Natural killer cell (primary cell): ENCODE measurements around the gene ABCB10. TPM values are rescaled to one million over a fixed set of nuclear protein-coding genes. Genes with fewer than 3 reads are reported as not detected.

ENCODE experiments used
- ATAC-seq, 3 donors: fragments of 150-1000 bp in 2 of 3; fragments of 200-7000 bp in 1 of 3; cut with Tn5 transposase; 1 replicate in 1 of 3; 2 replicates in 2 of 3; pipeline ENCODE4 v1.10.0; 2021; ENCODE audit warnings: mild to moderate bottlenecking in 2 of 3, moderate library complexity in 2 of 3
- DNase-seq, 2 donors: peaks; one replicate each; pipeline versions ENCODE4 v3.0.0 to v3.0.0-alpha.2; 2013 to 2021; ENCODE audit warnings: mixed read lengths in 1 of 2
- H3K27ac ChIP-seq: one replicate; pipeline ENCODE4 v1.5.1; 2013; ENCODE audit warnings: mild to moderate bottlenecking, low read length
- H3K27me3 ChIP-seq: one replicate; pipeline ENCODE4 v1.6.1; 2013; ENCODE audit warnings: low read length; ENCODE audit not compliant: control insufficient read depth, insufficient read depth
- H3K36me3 ChIP-seq: one replicate; pipeline ENCODE4 v1.6.1; 2013; ENCODE audit warnings: low read length; ENCODE audit not compliant: control insufficient read depth, insufficient read depth
- H3K4me1 ChIP-seq: one replicate; pipeline ENCODE4 v1.6.1; 2013; ENCODE audit warnings: low read length; ENCODE audit not compliant: control insufficient read depth, insufficient read depth
- H3K4me3 ChIP-seq: one replicate; pipeline ENCODE4 v1.5.1; 2013; ENCODE audit warnings: low read length
- H3K9me3 ChIP-seq: one replicate; pipeline ENCODE4 v1.6.1; 2013; ENCODE audit warnings: low read length; ENCODE audit not compliant: control insufficient read depth, insufficient read depth
- H3K27ac Mint-ChIP-seq, 2 donors: one replicate each; pipeline ENCODE4 v1.8.0; 2022; ENCODE audit warnings: mild to moderate bottlenecking in 2 of 2, mixed read lengths in 2 of 2, moderate library complexity in 1 of 2
- H3K27me3 Mint-ChIP-seq, 2 donors: one replicate each; pipeline ENCODE4 v1.8.0; 2022; ENCODE audit warnings: low read depth in 2 of 2, mixed read lengths in 2 of 2
- H3K36me3 Mint-ChIP-seq: one replicate; pipeline ENCODE4 v1.8.0; 2022; ENCODE audit warnings: mixed read lengths
- H3K4me1 Mint-ChIP-seq, 2 donors: one replicate each; pipeline ENCODE4 v1.8.0; 2022; ENCODE audit warnings: mixed read lengths in 2 of 2
- H3K4me3 Mint-ChIP-seq: one replicate; pipeline ENCODE4 v1.8.0; 2022; ENCODE audit warnings: mild to moderate bottlenecking, moderate library complexity, mixed read lengths
- H3K9me3 Mint-ChIP-seq, 2 donors: one replicate each; pipeline ENCODE4 v1.8.0; 2022; ENCODE audit warnings: mixed read lengths in 2 of 2
- WGBS: methylation state at CpG from one replicate; pipeline ENCODE4 v1.1.7; 2013; ENCODE audit warnings: missing lambda C conversion rate; ENCODE audit not compliant: insufficient coverage; 5-methylcytosine and 5-hydroxymethylcytosine counted together
- intact Hi-C: fragments of 100-400 bp; cut with micrococcal nuclease; formaldehyde crosslinking; loops from one replicate; pipeline ENCODE4 v1.14.2; 2022
- total RNA-seq, 4 donors: library from RNA; stranded (reverse); fragments of 120-200 nt in 1 of 4; gene quantifications; one replicate each; pipeline versions ENCODE4 v1.2.3 to v1.2.4, GENCODE V29; 2013 to 2022
- TF ChIP-seq, protein P1 (sequence below): fragments of 200-600 bp; IDR thresholded peaks from one replicate; pipeline ENCODE4 v1.8.0; 2022; ENCODE audit warnings: antibody characterized with exemption

Gene ABCB10
- total RNA-seq, 3 donors from 2014 or later (not counting 1 experiment from before 2014, with no cell fraction given), result 22.0 to 23.3 (median 22.0) TPM

DNA sequence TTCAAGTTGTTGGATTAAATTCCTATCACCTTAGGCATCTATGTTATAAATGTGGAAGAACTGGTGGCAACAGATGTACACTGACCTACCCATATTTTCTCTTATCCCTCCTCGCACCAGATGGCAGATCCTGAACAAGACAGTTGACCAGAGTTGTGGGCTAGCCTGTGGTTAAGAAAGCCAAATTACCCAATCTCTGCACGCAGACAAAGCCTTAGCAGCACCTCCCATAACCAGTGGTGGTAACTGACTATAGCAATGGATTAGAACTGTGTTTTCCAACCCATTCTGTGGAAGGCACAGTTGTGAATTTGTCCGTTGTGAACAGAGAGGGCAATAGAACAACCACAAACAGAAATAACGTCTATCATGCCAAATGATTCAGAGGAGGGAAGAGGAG, 20.6 kb downstream of the ABCB10 start:
- Histone ChIP-seq H3K27ac (no peak overlapping the region), H3K36me3 (peaks cover 51% of the 10 kb centered on the region), H3K4me3 (no peak overlapping the region), H3K27me3 (no peaks in the 10 kb centered on the region), H3K9me3 (no peaks in the 10 kb centered on the region), H3K4me1 (no peaks in the 10 kb centered on the region)
- no peak for ATAC-seq
- TF ChIP-seq, protein P1, sequence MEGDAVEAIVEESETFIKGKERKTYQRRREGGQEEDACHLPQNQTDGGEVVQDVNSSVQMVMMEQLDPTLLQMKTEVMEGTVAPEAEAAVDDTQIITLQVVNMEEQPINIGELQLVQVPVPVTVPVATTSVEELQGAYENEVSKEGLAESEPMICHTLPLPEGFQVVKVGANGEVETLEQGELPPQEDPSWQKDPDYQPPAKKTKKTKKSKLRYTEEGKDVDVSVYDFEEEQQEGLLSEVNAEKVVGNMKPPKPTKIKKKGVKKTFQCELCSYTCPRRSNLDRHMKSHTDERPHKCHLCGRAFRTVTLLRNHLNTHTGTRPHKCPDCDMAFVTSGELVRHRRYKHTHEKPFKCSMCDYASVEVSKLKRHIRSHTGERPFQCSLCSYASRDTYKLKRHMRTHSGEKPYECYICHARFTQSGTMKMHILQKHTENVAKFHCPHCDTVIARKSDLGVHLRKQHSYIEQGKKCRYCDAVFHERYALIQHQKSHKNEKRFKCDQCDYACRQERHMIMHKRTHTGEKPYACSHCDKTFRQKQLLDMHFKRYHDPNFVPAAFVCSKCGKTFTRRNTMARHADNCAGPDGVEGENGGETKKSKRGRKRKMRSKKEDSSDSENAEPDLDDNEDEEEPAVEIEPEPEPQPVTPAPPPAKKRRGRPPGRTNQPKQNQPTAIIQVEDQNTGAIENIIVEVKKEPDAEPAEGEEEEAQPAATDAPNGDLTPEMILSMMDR, result no peak
- Mint-ChIP-seq H3K27me3 (no peaks in the 10 kb centered on the region), H3K4me3 (no peak overlapping the region), H3K9me3 (no peaks in the 10 kb centered on the region), H3K4me1 (peaks cover 0 to 7% of the 10 kb centered on the region in 2 donors), H3K36me3 (peaks cover 18% of the 10 kb centered on the region), H3K27ac (no peak overlapping the region)
- intact Hi-C loops, result no loop called here
- DNase-seq, result no peak
- WGBS, result 61% methylated on average over 4 of the region's 4 CpGs

DNA sequence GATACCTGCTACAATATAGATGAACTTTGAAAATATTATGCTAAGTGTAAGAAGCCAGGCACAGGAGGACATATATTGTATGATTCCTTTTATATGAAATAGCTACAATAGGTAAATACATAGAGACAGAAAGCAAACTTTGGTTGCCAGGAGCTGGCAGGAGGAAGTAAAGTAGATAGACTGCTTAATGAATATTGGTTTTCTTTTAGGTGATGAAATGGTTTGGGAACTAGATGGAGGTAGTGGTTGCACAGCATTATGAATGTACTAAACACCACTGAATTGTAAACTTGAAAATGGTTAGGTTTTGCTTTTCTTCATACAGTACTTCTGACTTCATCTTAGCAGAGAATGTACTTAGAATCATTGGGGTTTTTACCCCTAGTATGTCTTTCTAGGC, 21.5 kb downstream of the ABCB10 start:
- H3K36me3 ChIP-seq, result peaks cover 52% of the 10 kb centered on the region
- no peak overlapping the region for H3K4me3 Mint-ChIP-seq
- no peak for DNase-seq
- TF ChIP-seq, protein P1, result no peak
- no peaks in the 10 kb centered on the region for H3K27me3 Mint-ChIP-seq
- no peaks in the 10 kb centered on the region for H3K9me3 Mint-ChIP-seq
- peaks cover 0 to under 1% of the 10 kb centered on the region in 2 donors for H3K4me1 Mint-ChIP-seq
- H3K4me1 ChIP-seq, result no peaks in the 10 kb centered on the region
- H3K27ac Mint-ChIP-seq, result no peak overlapping the region
- H3K27ac ChIP-seq, result no peak overlapping the region
- ATAC-seq, result no peak
- no peaks in the 10 kb centered on the region for H3K9me3 ChIP-seq
- peaks cover 18% of the 10 kb centered on the region for H3K36me3 Mint-ChIP-seq
- intact Hi-C loops, result no loop called here
- H3K4me3 ChIP-seq, result no peak overlapping the region
- no peaks in the 10 kb centered on the region for H3K27me3 ChIP-seq

DNA sequence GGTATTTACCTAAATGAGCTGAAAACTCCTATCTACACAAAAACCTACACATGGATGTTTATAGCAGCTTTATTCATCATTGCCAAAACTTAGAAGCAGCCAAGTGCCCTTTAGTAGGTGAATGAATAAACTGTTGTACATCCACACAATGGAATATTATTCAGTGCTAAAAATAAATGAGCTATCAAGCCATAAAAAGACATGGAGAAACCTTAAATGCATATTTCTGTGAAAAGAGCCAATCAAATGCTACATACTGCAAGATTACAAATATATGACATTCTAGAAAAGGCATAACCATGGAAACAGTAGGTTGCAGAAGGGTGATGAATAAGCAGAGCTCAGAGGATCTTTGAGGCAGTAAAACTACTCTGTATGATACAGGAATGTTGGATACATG, 23.3 kb downstream of the ABCB10 start:
- peaks cover 18% of the 10 kb centered on the region for H3K36me3 Mint-ChIP-seq
- TF ChIP-seq, protein P1, result no peak
- H3K4me3 ChIP-seq, result no peak overlapping the region
- peaks cover 46% of the 10 kb centered on the region for H3K36me3 ChIP-seq
- ATAC-seq (no peak), DNase-seq (no peak)
- H3K9me3 ChIP-seq, result no peaks in the 10 kb centered on the region
- H3K4me1 ChIP-seq, result no peaks in the 10 kb centered on the region
- H3K27ac Mint-ChIP-seq, result no peak overlapping the region
- H3K27ac ChIP-seq, result no peak overlapping the region
- no peaks in the 10 kb centered on the region for H3K4me1 Mint-ChIP-seq
- H3K9me3 Mint-ChIP-seq, result no peaks in the 10 kb centered on the region
- H3K4me3 Mint-ChIP-seq, result no peak overlapping the region
- H3K27me3 ChIP-seq, result no peaks in the 10 kb centered on the region
- no peaks in the 10 kb centered on the region for H3K27me3 Mint-ChIP-seq
- intact Hi-C loops, result no loop called here

DNA sequence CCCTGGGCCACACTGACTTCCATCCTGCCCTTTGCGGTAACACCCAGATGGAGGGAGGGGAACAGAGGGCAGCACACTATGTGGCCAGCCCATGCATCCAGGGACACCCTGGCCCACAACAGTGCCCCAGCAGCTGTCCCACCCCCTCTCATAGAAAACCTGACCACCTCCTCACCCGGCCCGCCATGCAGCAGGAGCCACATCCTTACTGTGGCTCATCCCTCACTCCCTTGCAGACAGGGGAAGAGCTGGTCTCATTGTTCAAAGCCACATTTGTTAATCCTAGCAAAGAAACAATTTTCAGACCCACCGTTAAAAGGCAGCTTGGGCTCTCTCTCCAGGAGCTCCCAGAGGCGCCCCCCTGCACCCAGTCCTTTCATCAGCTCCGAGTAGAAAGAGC, 27.2 kb downstream of the ABCB10 start:
- H3K27ac ChIP-seq, result no peak overlapping the region
- Mint-ChIP-seq H3K9me3 (no peaks in the 10 kb centered on the region), H3K27me3 (no peaks in the 10 kb centered on the region), H3K4me3 (no peak overlapping the region), H3K4me1 (no peaks in the 10 kb centered on the region), H3K36me3 (peaks cover 14% of the 10 kb centered on the region), H3K27ac (no peak overlapping the region)
- H3K9me3 ChIP-seq, result no peaks in the 10 kb centered on the region
- no peak overlapping the region for H3K4me3 ChIP-seq
- no peaks in the 10 kb centered on the region for H3K4me1 ChIP-seq
- 95% methylated on average over 6 of the region's 6 CpGs for WGBS
- no peaks in the 10 kb centered on the region for H3K27me3 ChIP-seq
- intact Hi-C loops, result no loop called here
- ATAC-seq, result no peak
- DNase-seq, result no peak
- H3K36me3 ChIP-seq, result peaks cover 45% of the 10 kb centered on the region
- TF ChIP-seq, protein P1, result no peak
